H1 (cell line): ENCODE results near the gene SPSB2. TPM values are rescaled to one million over a fixed set of nuclear protein-coding genes. Genes with fewer than 3 reads are reported as not detected.

Experiments
- CTCF ChIA-PET: fragments of 300-600 bp; sonication (Branson Sonifier 250); formaldehyde crosslinking; loops from one replicate; lab custom pipeline; 2021; ENCODE audit not compliant: partially characterized antibody; lab: Charles Lee
- POLR2A ChIA-PET: fragments of 300-600 bp; sonication (Branson Sonifier 250); formaldehyde crosslinking; loops from one replicate; lab custom pipeline; 2021; ENCODE audit warnings: inconsistent platforms; ENCODE audit not compliant: partially characterized antibody; lab: Charles Lee
- DNase-seq, 2 experiments: peaks; one replicate each; pipeline versions ENCODE4 v3.0.0 to v3.0.0-alpha.2; 2010 to 2022; ENCODE audit warnings: low spot score in 2 of 2, low read depth in 1 of 2, mixed read lengths in 1 of 2
- FAIRE-seq: peaks from 2 replicates; lab custom pipeline; 2011; peaks lifted over from hg19 to GRCh38; lab: Jason Lieb, UNC
- H2AFZ ChIP-seq: 2 replicates; pipeline ENCODE4 v1.8.1; 2012; ENCODE audit warnings: low read length, inconsistent platforms
- H2AK5ac ChIP-seq: 2 replicates; pipeline ENCODE4 v1.6.1; 2013; ENCODE audit warnings: low read depth, low read length
- H2BK120ac ChIP-seq: replicated peaks from 2 replicates; pipeline ENCODE3; 2013; ENCODE audit warnings: low read depth, low read length, inconsistent platforms
- H2BK12ac ChIP-seq: 2 replicates; pipeline ENCODE4 v1.6.1; 2013; ENCODE audit warnings: low read depth, low read length
- H2BK15ac ChIP-seq: 2 replicates; pipeline ENCODE4 v1.6.1; 2013; ENCODE audit warnings: low read length
- H2BK20ac ChIP-seq: 2 replicates; pipeline ENCODE4 v1.6.1; 2013; ENCODE audit warnings: low read length
- H2BK5ac ChIP-seq: 2 replicates; pipeline ENCODE4 v1.6.1; 2013; ENCODE audit warnings: low read depth, low read length
- H3K14ac ChIP-seq: 2 replicates; pipeline ENCODE4 v1.6.1; 2013; ENCODE audit warnings: inconsistent platforms; ENCODE audit not compliant: insufficient read length
- H3K18ac ChIP-seq: 2 replicates; pipeline ENCODE4 v1.6.1; 2013; ENCODE audit warnings: low read length; ENCODE audit errors: extremely low read depth
- H3K23ac ChIP-seq: 2 replicates; pipeline ENCODE4 v1.6.1; 2013; ENCODE audit warnings: inconsistent platforms; ENCODE audit not compliant: insufficient read length
- H3K23me2 ChIP-seq: 2 replicates; pipeline ENCODE4 v1.6.1; 2013; ENCODE audit warnings: low read depth, low read length
- H3K27ac ChIP-seq: 2 replicates; pipeline ENCODE4 v1.6.1; 2011; ENCODE audit warnings: low read depth, low read length, inconsistent platforms
- H3K27me3 ChIP-seq, 4 experiments: replicated peaks in 1 of 4; 1 replicate in 1 of 4; 2 replicates in 3 of 4; pipeline versions ENCODE4 v1.6.1 to v1.8.1; 2011 to 2013; ENCODE audit warnings: low read length in 3 of 4, mild to moderate bottlenecking in 3 of 4, inconsistent platforms in 2 of 4, mixed read lengths in 2 of 4, moderate library complexity in 1 of 4; ENCODE audit not compliant: control insufficient read depth in 3 of 4, insufficient read depth in 3 of 4; ENCODE audit errors: extremely low read depth in 1 of 4
- H3K36me3 ChIP-seq, 4 experiments: 2 replicates each; pipeline versions ENCODE4 v1.6.1 to v1.8.1; 2011 to 2013; ENCODE audit warnings: mild to moderate bottlenecking in 4 of 4, low read length in 3 of 4, moderate library complexity in 2 of 4, control low read depth in 1 of 4, inconsistent platforms in 1 of 4; ENCODE audit not compliant: insufficient read depth in 4 of 4, control insufficient read depth in 2 of 4
- H3K4ac ChIP-seq: replicated peaks from 2 replicates; pipeline ENCODE3; 2013; ENCODE audit warnings: low read length, low read depth, mixed read lengths, inconsistent platforms; ENCODE audit not compliant: insufficient read length
- H3K4me1 ChIP-seq, 4 experiments: replicated peaks in 1 of 4; 1 replicate in 1 of 4; 2 replicates in 3 of 4; pipeline versions ENCODE4 v1.6.1 to v1.8.1; 2011 to 2013; ENCODE audit warnings: low read length in 3 of 4, inconsistent platforms in 2 of 4, mixed read lengths in 1 of 4; ENCODE audit not compliant: insufficient read depth in 4 of 4, control insufficient read depth in 3 of 4
- H3K4me2 ChIP-seq, 2 experiments: 2 replicates each; pipeline versions ENCODE4 v1.6.1 to v1.8.1; 2011 to 2013; ENCODE audit warnings: low read depth in 2 of 2, low read length in 2 of 2, control low read depth in 1 of 2, inconsistent platforms in 1 of 2, mild to moderate bottlenecking in 1 of 2; ENCODE audit not compliant: insufficient read depth in 1 of 2
- H3K4me3 ChIP-seq, 4 experiments: fragments of 200-600, 300-600 bp in 1 of 4; sonication (generic), shearing (Covaris generic), sonication (Bioruptor Twin) in 1 of 4; 2 replicates each; pipeline versions ENCODE4 v1.5.1 to v1.8.1; 2011 to 2016; ENCODE audit warnings: low read length in 4 of 4, low read depth in 3 of 4, control low read depth in 2 of 4, inconsistent platforms in 2 of 4, mild to moderate bottlenecking in 2 of 4, mixed read lengths in 1 of 4, moderate library complexity in 1 of 4; ENCODE audit not compliant: insufficient read depth in 2 of 4; ENCODE audit errors: extremely low read depth in 1 of 4
- H3K56ac ChIP-seq: replicated peaks from 2 replicates; pipeline ENCODE3; 2013; ENCODE audit warnings: low read depth, mild to moderate bottlenecking, mixed read lengths, low read length, inconsistent platforms; ENCODE audit not compliant: insufficient read length
- H3K79me1 ChIP-seq: 2 replicates; pipeline ENCODE4 v1.6.1; 2013; ENCODE audit warnings: low read depth, low read length, control low read depth
- H3K79me2 ChIP-seq, 2 experiments: 2 replicates each; pipeline versions ENCODE4 v1.6.1 to v1.8.1; 2012 to 2013; ENCODE audit warnings: low read length in 2 of 2, mild to moderate bottlenecking in 2 of 2, inconsistent platforms in 1 of 2; ENCODE audit not compliant: insufficient read depth in 2 of 2, control insufficient read depth in 1 of 2
- H3K9ac ChIP-seq, 4 experiments: replicated peaks in 1 of 4; 1 replicate in 1 of 4; 2 replicates in 3 of 4; pipeline versions ENCODE4 v1.6.1 to v1.8.1; 2011 to 2013; ENCODE audit warnings: low read depth in 3 of 4, low read length in 3 of 4, control low read depth in 2 of 4, mild to moderate bottlenecking in 2 of 4, moderate library complexity in 2 of 4, inconsistent platforms in 1 of 4; ENCODE audit errors: extremely low read depth in 1 of 4
- H3K9me3 ChIP-seq, 2 experiments: 2 replicates each; pipeline versions ENCODE4 v1.6.1 to v1.8.1; 2012 to 2013; ENCODE audit warnings: mild to moderate bottlenecking in 2 of 2, moderate library complexity in 2 of 2, control low read depth in 1 of 2, inconsistent platforms in 1 of 2, low read depth in 1 of 2, low read length in 1 of 2, mixed read lengths in 1 of 2; ENCODE audit not compliant: insufficient read depth in 2 of 2
- H4K20me1 ChIP-seq, 2 experiments: replicated peaks in 1 of 2; 2 replicates each; pipeline versions ENCODE3 to v1.8.1; 2011 to 2013; ENCODE audit warnings: inconsistent platforms in 2 of 2, low read length in 2 of 2, mild to moderate bottlenecking in 1 of 2; ENCODE audit not compliant: insufficient read depth in 2 of 2, control insufficient read depth in 1 of 2
- H4K5ac ChIP-seq: 2 replicates; pipeline ENCODE4 v1.6.1; 2013; ENCODE audit warnings: low read length, low read depth, mixed read lengths, inconsistent platforms; ENCODE audit not compliant: insufficient read length
- H4K8ac ChIP-seq: 2 replicates; pipeline ENCODE4 v1.8.0; 2013; ENCODE audit warnings: mild to moderate bottlenecking, moderate library complexity, low read length, inconsistent platforms; ENCODE audit not compliant: insufficient read depth; ENCODE audit errors: extremely low read depth
- H4K91ac ChIP-seq: replicated peaks from 2 replicates; pipeline ENCODE3; 2013; ENCODE audit warnings: low read length, mixed read lengths, inconsistent platforms; ENCODE audit not compliant: insufficient read length
- CEBPB ChIP-seq: IDR thresholded peaks from 2 replicates; pipeline ENCODE4 v1.6.1; 2012; ENCODE audit warnings: low read depth, low read length
- EZH2 ChIP-seq: fragments of 200-600 bp; sonication (generic); IDR thresholded peaks from 2 replicates; pipeline ENCODE4 v1.7.1; 2012; ENCODE audit warnings: low read depth, mild to moderate bottlenecking, moderate library complexity, low read length, inconsistent platforms; ENCODE audit not compliant: severe bottlenecking
- NANOG ChIP-seq: IDR thresholded peaks from 2 replicates; pipeline ENCODE4 v1.6.1; 2011; ENCODE audit warnings: low read length, low read depth, mild to moderate bottlenecking, inconsistent platforms; ENCODE audit not compliant: insufficient read depth, poor library complexity, severe bottlenecking
- PHF8 ChIP-seq: fragments of 200-600 bp; sonication (generic); conservative IDR thresholded peaks from 2 replicates; pipeline ENCODE4 v1.7.1; 2012; ENCODE audit warnings: low read depth, mild to moderate bottlenecking, inconsistent platforms, low read length, moderate library complexity
- SAP30 ChIP-seq: fragments of 300-600 bp; sonication (generic); IDR thresholded peaks from 2 replicates; pipeline ENCODE4 v1.7.1; 2012; ENCODE audit warnings: low read length, moderate library complexity, mild to moderate bottlenecking, inconsistent platforms; ENCODE audit not compliant: insufficient read depth, insufficient replicate concordance
- SRF ChIP-seq: IDR thresholded peaks from 2 replicates; pipeline ENCODE4 v1.6.1; 2011; ENCODE audit warnings: mild to moderate bottlenecking, low read depth, low read length, moderate library complexity
- YY1 ChIP-seq: IDR thresholded peaks from 2 replicates; pipeline ENCODE4 v1.6.1; 2011; ENCODE audit warnings: low read depth, mild to moderate bottlenecking, low read length
- WGBS, 2 experiments: shearing (Covaris generic) in 1 of 2; methylation state at CpG; one replicate each; pipeline versions ENCODE4 v1.1.6 to v1.1.7; 2013 to 2015; ENCODE audit warnings: low lambda C conversion rate in 2 of 2, mixed read lengths in 2 of 2, inconsistent platforms in 1 of 2, low coverage in 1 of 2, missing lambda C conversion rate in 1 of 2; ENCODE audit not compliant: insufficient replicate concordance in 2 of 2, insufficient coverage in 1 of 2, insufficient read length in 1 of 2; ENCODE audit errors: extremely low coverage in 1 of 2, missing lambda C conversion rate in 1 of 2; 5-methylcytosine and 5-hydroxymethylcytosine counted together
- polyA plus RNA-seq, 7 experiments: library from polyadenylated mRNA; depleted of rRNA in 3 of 7; stranded (reverse) in 5 of 7; unstranded in 2 of 7; fragments of >200 nt in 5 of 7; fragments of 200-250 nt in 2 of 7; gene quantifications; 1 replicate in 5 of 7; 2 replicates in 1 of 7; 4 replicates in 1 of 7; pipeline versions ENCODE4 v1.2.1 to v1.2.3, GENCODE V29; 2011 to 2013; ENCODE audit warnings: missing spikeins in 2 of 7, mixed read lengths in 2 of 7
- total RNA-seq: library from RNA; stranded (reverse); fragmentation: NEBNext Ultra II Directional; extraction: Animal tissue kit (Norgen Biotek cat#: 25700); gene quantifications from 2 replicates; pipeline ENCODE4 v1.2.1, GENCODE V29; 2021

SPSB2 gene
- total and polyA plus RNA-seq, 2 of the 8 experiments (the other 6 are each of a cell fraction or from before 2014, with no cell fraction given), result 13.0 to 23.2 TPM

GRCh38 chr12:6849976-6850560 lies 23.0 kb downstream of the SPSB2 start:
- H2BK120ac ChIP-seq, result no peak overlapping the region
- H4K8ac ChIP-seq, result no peak overlapping the region; the same call in 1 of the 2 replicates
- peaks cover 0 to 14% (median 3%) of the 10 kb centered on the region in 4 experiments; a peak in 5 of 7 replicates for H3K4me1 ChIP-seq
- H4K5ac ChIP-seq, result no peak overlapping the region
- POLR2A ChIA-PET, result interaction anchor here (1.0 to 25.7 kb wide), 6 partner anchors 17 to 379 kb away, joined by 3 to 588 read pairs (median 25); partner anchors contain the start of genes C12orf57, GAPDH, GNB3 and GPR162
- H3K27me3 ChIP-seq, result no peaks in the 10 kb centered on the region
- no peak for FAIRE-seq
- peaks cover 13% of the 10 kb centered on the region for H3K23me2 ChIP-seq
- peaks cover 0 to 29% of the 10 kb centered on the region in 2 experiments; a peak in 2 of 4 replicates for H3K79me2 ChIP-seq
- H3K79me1 ChIP-seq, result peaks cover 2% of the 10 kb centered on the region
- H3K23ac ChIP-seq, result no peak overlapping the region
- 91% methylated on average over 10 of the region's 10 CpGs; no CpG with 5 or more reads in 1 of the 2 experiments for WGBS, 2 experiments
- no peak overlapping the region for H2AK5ac ChIP-seq
- no peak overlapping the region for H3K14ac ChIP-seq
- peak overlapping the region; percentile 79 to 94 (median 88); a peak in 7 of 8 replicates for H3K4me3 ChIP-seq
- H2BK12ac ChIP-seq, result no peak overlapping the region
- no peaks in the 10 kb centered on the region for H3K9me3 ChIP-seq
- peak overlapping the region; percentile 60; the same call in 1 of the 2 replicates for H2BK5ac ChIP-seq
- no peak overlapping the region for H3K4ac ChIP-seq
- peak overlapping the region in 1 of 4 experiments; percentile 55; a peak in 3 of 7 replicates for H3K9ac ChIP-seq
- no peak for DNase-seq
- no peak overlapping the region for H2AFZ ChIP-seq
- peaks cover 0 to 3% of the 10 kb centered on the region in 2 experiments for H4K20me1 ChIP-seq
- CTCF ChIA-PET, result interaction anchor here (1.8 to 19.8 kb wide), 3 partner anchors 16 to 294 kb away, joined by 4 to 292 read pairs (median 10); partner anchors contain the start of genes GNB3 and P3H3
- peaks cover 9 to 38% (median 27%) of the 10 kb centered on the region in 4 experiments; a peak in 7 of 8 replicates for H3K36me3 ChIP-seq
- no peak overlapping the region for H2BK20ac ChIP-seq
- no peak overlapping the region for H3K18ac ChIP-seq
- H3K56ac ChIP-seq, result no peak overlapping the region
- no peak overlapping the region for H4K91ac ChIP-seq
- H3K4me2 ChIP-seq, result peak overlapping the region; percentile 65 to 96
- no peak overlapping the region for H2BK15ac ChIP-seq
- H3K27ac ChIP-seq, result no peak overlapping the region
- TF ChIP-seq NANOG, result no peak
- TF ChIP-seq EZH2, result no peak
- TF ChIP-seq SRF, result no peak
- no peak for TF ChIP-seq SAP30
- no peak for TF ChIP-seq YY1
- no peak for TF ChIP-seq PHF8
- TF ChIP-seq CEBPB, result no peak
